Epithelial cell of prostate (primary cell): ENCODE measurements around the gene SEC24B.
"Not testable (repeated sequence)": the region's sequence is repeated elsewhere in the genome, so short reads cannot be mapped to it uniquely, and the experiment has no call there.

ENCODE experiments used
- DNase-seq: peaks from one replicate; pipeline ENCODE4 v3.0.0-alpha.2; 2011; ENCODE audit warnings: low read depth, low spot score
- H3K27ac ChIP-seq: fragments of 450-650 bp; 2 replicates; pipeline ENCODE4 v1.5.1; 2017; ENCODE audit warnings: mild to moderate bottlenecking

The SEC24B gene

DNA sequence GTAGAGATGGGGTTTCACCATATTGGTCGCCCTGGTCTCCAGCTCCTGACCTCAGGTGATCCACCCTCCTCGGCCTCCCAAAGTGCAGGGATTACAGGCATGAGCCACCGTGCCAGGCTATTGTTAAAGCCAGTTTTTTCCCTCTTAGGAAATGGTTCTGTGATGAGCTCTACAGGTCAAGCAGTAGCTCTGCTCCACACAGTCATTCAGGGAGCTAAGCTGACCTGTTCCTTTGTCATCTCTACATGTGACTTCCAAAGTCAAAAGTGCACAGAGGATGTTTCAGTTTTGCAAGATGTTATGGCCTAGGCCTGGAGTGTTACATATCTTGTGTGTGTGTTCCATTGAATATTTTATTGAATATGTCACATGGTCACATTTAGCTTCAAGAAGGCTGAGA lies 137.9 kb downstream of the SEC24B start:
- DNase-seq = no peak
- H3K27ac ChIP-seq = no peak overlapping the region

DNA sequence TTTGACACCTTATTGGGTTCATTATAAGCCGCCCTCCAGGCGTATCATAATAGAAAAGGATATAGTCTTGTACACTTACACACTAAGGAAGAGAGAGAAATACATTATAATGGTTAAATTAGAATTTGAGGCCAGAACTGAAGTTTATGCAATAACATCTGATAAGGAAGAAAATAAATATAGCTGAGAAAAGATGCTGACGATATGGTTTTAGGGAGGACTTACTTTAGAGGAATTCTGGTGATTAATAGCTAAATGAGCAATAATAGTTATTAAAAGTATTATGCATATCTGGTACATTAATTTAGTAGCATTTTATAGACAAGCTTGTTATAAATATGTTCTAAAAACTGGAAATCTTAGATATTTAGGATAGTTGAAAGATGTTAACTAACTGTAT lies 138.5 kb downstream of the SEC24B start:
- no peak for DNase-seq
- H3K27ac ChIP-seq = no peak overlapping the region

GRCh38 chr4:109574443-109574850 lies 140.8 kb downstream of the SEC24B start:
- no peak for DNase-seq
- no peak overlapping the region for H3K27ac ChIP-seq

- H3K27ac ChIP-seq = no peak overlapping the region
- DNase-seq = no peak
These were observed 141.6 kb downstream of the SEC24B start for GRCh38 chr4:109574931-109575804.

DNA sequence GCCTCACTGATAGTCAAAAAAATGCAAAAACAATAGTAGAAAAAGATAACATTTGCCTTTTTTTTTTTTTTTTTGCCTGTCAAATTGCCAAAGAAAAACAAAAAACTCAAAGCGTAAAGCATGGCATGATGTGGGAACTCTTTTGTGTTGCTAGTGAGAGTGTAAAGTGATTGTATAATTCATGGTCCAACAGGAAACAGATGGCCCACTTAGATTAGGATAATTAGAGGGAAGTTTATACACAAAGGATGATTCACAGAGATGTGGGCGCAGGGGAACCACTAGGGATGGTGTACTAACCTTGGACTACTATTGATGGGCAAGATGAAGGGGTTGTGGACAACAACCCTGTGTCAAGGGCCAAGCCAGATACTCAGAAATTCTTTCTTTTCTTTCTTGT lies 142.8 kb downstream of the SEC24B start:
- no peak overlapping the region for H3K27ac ChIP-seq
- no peak for DNase-seq

- DNase-seq = no peak
- no peak overlapping the region for H3K27ac ChIP-seq
These were observed 145.2 kb downstream of the SEC24B start for GRCh38 chr4:109578846-109579245.

GRCh38 chr4:109579997-109580396 lies 146.4 kb downstream of the SEC24B start:
- DNase-seq, H3K27ac ChIP-seq: not testable (repeated sequence)

- no peak for DNase-seq
These were observed 154.6 kb downstream of the SEC24B start for GRCh38 chr4:109588176-109588575.

DNA sequence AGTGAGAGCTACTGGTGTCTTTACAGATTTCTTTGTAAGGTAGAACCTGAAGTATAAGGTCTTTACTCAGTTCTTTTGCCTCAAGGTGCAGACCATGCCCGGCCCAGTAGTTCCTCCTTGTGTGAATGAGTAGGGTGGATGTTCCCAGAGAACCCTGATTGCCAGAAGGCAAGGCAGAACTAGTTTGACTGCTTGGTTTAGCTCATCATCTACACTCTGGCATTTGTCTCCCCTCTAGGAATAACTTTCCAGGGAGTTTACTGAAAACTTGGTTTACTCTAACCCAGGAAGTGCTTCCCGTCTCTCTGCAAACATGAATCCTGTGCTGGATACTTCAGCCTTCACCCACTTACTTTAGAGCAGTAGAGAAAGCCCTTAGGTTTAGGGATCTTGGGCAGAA lies 155.5 kb downstream of the SEC24B start:
- H3K27ac ChIP-seq = peak overlapping the region; percentile 47
- DNase-seq = peak; percentile 33

More at GRCh38 chr4:109588176-109588575, 154.6 kb downstream of the SEC24B start:
- no peak overlapping the region for H3K27ac ChIP-seq

GRCh38 chr4:109589605-109590004 lies 156.0 kb downstream of the SEC24B start:
- H3K27ac ChIP-seq = peak overlapping the region; percentile 47

More at GRCh38 chr4:109589605-109590004, 156.0 kb downstream of the SEC24B start:
- DNase-seq = no peak
